ENCODE data around the gene TMIGD1.

The TMIGD1 gene

DNA sequence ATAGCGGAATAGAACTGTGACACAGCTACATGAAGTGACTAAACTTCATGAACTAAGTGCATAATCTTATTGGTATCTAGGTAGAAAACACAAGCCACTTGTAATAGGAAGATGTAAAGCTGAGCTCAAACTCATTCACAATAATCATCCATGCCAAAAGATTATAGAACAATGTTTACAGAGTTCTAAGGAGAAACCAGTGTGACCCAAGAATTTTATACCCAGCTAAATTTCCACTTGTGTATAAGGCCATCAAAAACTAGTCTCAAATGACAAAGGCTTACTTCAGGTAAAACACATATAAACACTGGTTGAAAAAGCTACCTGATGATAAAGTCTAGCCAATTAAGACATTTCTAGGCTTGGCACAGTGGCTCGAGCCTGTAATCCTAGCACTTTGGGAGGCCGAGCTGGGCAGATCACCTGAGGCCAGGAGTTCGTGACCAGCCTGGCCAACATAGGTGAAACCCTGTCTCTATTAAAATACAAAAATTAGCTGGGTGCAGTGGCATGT is 28.0 kb upstream of the TMIGD1 start:
- no peak overlapping the region for H3K27ac ChIP-seq (ENCODE audit: low read length, poor library complexity, severe bottlenecking)
- H2AK5ac ChIP-seq (ENCODE audit: low read length, severe bottlenecking), result no peak overlapping the region
- no peak for DNase-seq
- H3K14ac ChIP-seq (ENCODE audit: low read length in 2 of 2), result no peak overlapping the region
- no peak overlapping the region for H3K4me2 ChIP-seq (ENCODE audit: low read length, poor library complexity, severe bottlenecking)
- no peak overlapping the region for H2BK120ac ChIP-seq (ENCODE audit: low read depth, low read length)
- H3K23ac ChIP-seq (ENCODE audit: low read length in 2 of 2), result no peak overlapping the region
- no peak overlapping the region for H2BK5ac ChIP-seq (ENCODE audit: low read depth, low read length, poor library complexity, severe bottlenecking)
- no peak overlapping the region for H3K4me3 ChIP-seq (ENCODE audit: insufficient read depth in 1 of 2, low read depth in 1 of 2, low read length in 2 of 2)
- no peaks in the 10 kb centered on the region for H3K4me1 ChIP-seq (ENCODE audit: control insufficient read depth, insufficient read depth, low read depth, low read length)
- H3K18ac ChIP-seq (ENCODE audit: low read depth in 1 of 2, low read length in 2 of 2), result no peak overlapping the region
- no peaks in the 10 kb centered on the region for H3K27me3 ChIP-seq (ENCODE audit: control insufficient read depth in 1 of 2, insufficient read depth in 1 of 2, low read length in 2 of 2)
- no peak overlapping the region for H4K91ac ChIP-seq (ENCODE audit: low read length)
- 90% methylated on average over 3 of the region's 4 CpGs for WGBS
- H4K8ac ChIP-seq (ENCODE audit: low read length), result no peak overlapping the region
- no peak overlapping the region for H2BK15ac ChIP-seq (ENCODE audit: low read depth, poor library complexity, severe bottlenecking)
- no peak overlapping the region for H3K9ac ChIP-seq (ENCODE audit: low read length)
- no peaks in the 10 kb centered on the region for H3K36me3 ChIP-seq (ENCODE audit: control insufficient read depth in 1 of 2, insufficient read depth in 2 of 2, low read depth in 1 of 2, low read length in 2 of 2)
- peaks cover 4% of the 10 kb centered on the region for H3K9me3 ChIP-seq (ENCODE audit: control insufficient read depth, low read length)
- H3K79me1 ChIP-seq (replicated peaks; ENCODE audit: low read length, poor library complexity, severe bottlenecking), result no peaks in the 10 kb centered on the region
- no peak overlapping the region for H3K4ac ChIP-seq (ENCODE audit: low read depth in 1 of 2, low read length in 2 of 2)
- H2BK12ac ChIP-seq (ENCODE audit: low read length in 2 of 2), result no peak overlapping the region
- H2AFZ ChIP-seq (ENCODE audit: low read depth, low read length), result no peak overlapping the region

DNA sequence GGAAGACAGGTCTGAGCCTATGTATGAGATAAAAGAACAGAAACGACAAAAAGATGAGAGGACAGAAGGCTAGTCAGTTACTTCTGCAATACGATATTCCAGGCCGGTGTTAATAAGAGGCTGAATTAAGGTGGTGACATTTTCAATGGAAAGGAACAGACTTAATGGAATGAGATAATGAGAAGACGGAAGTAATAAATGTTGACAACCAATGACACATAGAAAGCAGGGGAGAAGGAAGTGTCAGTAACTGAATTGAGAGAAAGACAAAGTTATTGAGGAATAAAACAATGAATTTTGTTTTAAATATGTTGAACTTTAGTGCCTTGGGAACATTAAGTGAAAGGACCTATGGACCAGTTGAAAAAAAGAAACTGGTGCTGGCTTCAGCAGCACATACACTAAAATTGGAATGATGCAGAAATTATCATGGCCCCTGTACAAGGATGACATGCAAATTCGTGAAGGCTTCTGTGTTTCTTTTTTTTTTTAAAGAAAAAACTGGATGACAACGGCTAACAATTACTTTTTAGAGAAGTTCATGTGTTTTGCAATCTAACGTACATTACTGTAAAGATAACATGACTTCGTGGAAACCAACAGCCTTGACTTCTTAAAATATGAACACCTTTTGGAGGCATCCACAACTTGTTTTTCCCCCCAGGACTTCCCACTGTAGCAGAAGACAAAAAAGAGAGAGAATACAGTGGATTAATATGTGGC is 26.4 kb upstream of the TMIGD1 start:
- no peak overlapping the region for H2AFZ ChIP-seq (ENCODE audit: low read depth, low read length)

DNA sequence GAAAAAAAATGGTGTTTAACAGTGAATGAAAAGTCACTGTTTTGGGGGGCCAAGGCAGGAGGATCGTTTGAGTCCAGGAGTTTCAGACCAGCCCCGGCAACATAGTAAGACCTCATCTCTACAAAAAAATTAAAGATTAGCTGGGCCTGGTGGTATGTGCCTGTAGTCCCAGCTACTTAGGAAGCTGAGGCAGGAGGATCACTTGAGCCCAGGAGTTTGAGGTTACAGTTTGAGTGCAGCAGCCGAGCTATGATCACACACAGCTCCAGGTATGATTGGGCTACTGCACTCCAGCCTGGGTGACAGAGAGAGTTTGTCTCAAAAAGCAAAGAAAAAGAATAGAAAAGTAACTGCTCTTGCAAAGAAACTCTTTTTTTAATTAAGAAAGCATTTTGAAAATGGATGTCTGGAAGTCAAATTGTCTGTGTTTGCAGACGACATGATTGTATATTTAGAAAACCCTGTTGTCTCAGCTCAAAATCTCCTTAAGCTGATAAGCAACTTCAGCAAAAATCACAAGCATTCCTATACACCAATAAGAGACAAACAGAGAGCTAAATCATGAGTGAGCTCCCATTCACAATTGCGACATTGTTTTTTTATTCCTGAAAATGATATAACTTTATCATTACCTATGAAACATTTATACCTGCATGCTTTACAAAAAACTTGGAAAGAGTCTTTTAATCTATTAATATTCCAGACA is 24.4 kb upstream of the TMIGD1 start:
- H3K4me3 ChIP-seq (ENCODE audit: insufficient read depth in 1 of 2, low read depth in 1 of 2, low read length in 2 of 2), result no peak overlapping the region
- no peak overlapping the region for H4K91ac ChIP-seq (ENCODE audit: low read length)
- H2AFZ ChIP-seq (ENCODE audit: low read depth, low read length), result no peak overlapping the region
- no peak overlapping the region for H3K23ac ChIP-seq (ENCODE audit: low read length in 2 of 2)
- no peak overlapping the region for H2BK15ac ChIP-seq (ENCODE audit: low read depth, poor library complexity, severe bottlenecking)
- no peaks in the 10 kb centered on the region for H3K4me1 ChIP-seq (ENCODE audit: control insufficient read depth, insufficient read depth, low read depth, low read length)
- no peak overlapping the region for H2BK5ac ChIP-seq (ENCODE audit: low read depth, low read length, poor library complexity, severe bottlenecking)
- H3K4ac ChIP-seq (ENCODE audit: low read depth in 1 of 2, low read length in 2 of 2), result no peak overlapping the region
- no peak overlapping the region for H4K8ac ChIP-seq (ENCODE audit: low read length)
- no peak overlapping the region for H3K27ac ChIP-seq (ENCODE audit: low read length, poor library complexity, severe bottlenecking)
- H3K18ac ChIP-seq (ENCODE audit: low read depth in 1 of 2, low read length in 2 of 2), result no peak overlapping the region
- H3K79me1 ChIP-seq (replicated peaks; ENCODE audit: low read length, poor library complexity, severe bottlenecking), result no peaks in the 10 kb centered on the region
- no peak overlapping the region for H3K4me2 ChIP-seq (ENCODE audit: low read length, poor library complexity, severe bottlenecking)
- no peak overlapping the region for H3K9ac ChIP-seq (ENCODE audit: low read length)
- no peak overlapping the region for H2BK12ac ChIP-seq (ENCODE audit: low read length in 2 of 2)
- H3K9me3 ChIP-seq (ENCODE audit: control insufficient read depth, low read length), result peaks cover 6% of the 10 kb centered on the region
- H3K14ac ChIP-seq (ENCODE audit: low read length in 2 of 2), result no peak overlapping the region
- DNase-seq, result no peak
- no peak overlapping the region for H2AK5ac ChIP-seq (ENCODE audit: low read length, severe bottlenecking)
- WGBS, result 40% methylated on average over 2 of the region's 5 CpGs
- H3K27me3 ChIP-seq (ENCODE audit: control insufficient read depth in 1 of 2, insufficient read depth in 1 of 2, low read length in 2 of 2), result no peaks in the 10 kb centered on the region
- no peak overlapping the region for H2BK120ac ChIP-seq (ENCODE audit: low read depth, low read length)
- no peaks in the 10 kb centered on the region for H3K36me3 ChIP-seq (ENCODE audit: control insufficient read depth in 1 of 2, insufficient read depth in 2 of 2, low read depth in 1 of 2, low read length in 2 of 2)

More for the DNA sequence above, 26.4 kb upstream of the TMIGD1 start:
- H4K91ac ChIP-seq (ENCODE audit: low read length), result no peak overlapping the region
- H3K79me1 ChIP-seq (replicated peaks; ENCODE audit: low read length, poor library complexity, severe bottlenecking), result no peaks in the 10 kb centered on the region
- H2BK12ac ChIP-seq (ENCODE audit: low read length in 2 of 2), result no peak overlapping the region
- no peaks in the 10 kb centered on the region for H3K27me3 ChIP-seq (ENCODE audit: control insufficient read depth in 1 of 2, insufficient read depth in 1 of 2, low read length in 2 of 2)
- H2BK5ac ChIP-seq (ENCODE audit: low read depth, low read length, poor library complexity, severe bottlenecking), result no peak overlapping the region
- no peak overlapping the region for H3K4me2 ChIP-seq (ENCODE audit: low read length, poor library complexity, severe bottlenecking)
- no peaks in the 10 kb centered on the region for H3K4me1 ChIP-seq (ENCODE audit: control insufficient read depth, insufficient read depth, low read depth, low read length)
- H3K36me3 ChIP-seq (ENCODE audit: control insufficient read depth in 1 of 2, insufficient read depth in 2 of 2, low read depth in 1 of 2, low read length in 2 of 2), result no peaks in the 10 kb centered on the region
- H3K4me3 ChIP-seq (ENCODE audit: insufficient read depth in 1 of 2, low read depth in 1 of 2, low read length in 2 of 2), result no peak overlapping the region
- no peak overlapping the region for H2BK15ac ChIP-seq (ENCODE audit: low read depth, poor library complexity, severe bottlenecking)
- no peak overlapping the region for H4K8ac ChIP-seq (ENCODE audit: low read length)
- no peak for DNase-seq
- no peak overlapping the region for H3K14ac ChIP-seq (ENCODE audit: low read length in 2 of 2)
- 72% methylated on average over 6 of the region's 8 CpGs for WGBS
- no peak overlapping the region for H3K23ac ChIP-seq (ENCODE audit: low read length in 2 of 2)
- H3K9me3 ChIP-seq (ENCODE audit: control insufficient read depth, low read length), result peaks cover 4% of the 10 kb centered on the region
- no peak overlapping the region for H3K9ac ChIP-seq (ENCODE audit: low read length)
- H2AK5ac ChIP-seq (ENCODE audit: low read length, severe bottlenecking), result no peak overlapping the region
- no peak overlapping the region for H2BK120ac ChIP-seq (ENCODE audit: low read depth, low read length)
- no peak overlapping the region for H3K18ac ChIP-seq (ENCODE audit: low read depth in 1 of 2, low read length in 2 of 2)
- H3K4ac ChIP-seq (ENCODE audit: low read depth in 1 of 2, low read length in 2 of 2), result no peak overlapping the region
- no peak overlapping the region for H3K27ac ChIP-seq (ENCODE audit: low read length, poor library complexity, severe bottlenecking)

DNA sequence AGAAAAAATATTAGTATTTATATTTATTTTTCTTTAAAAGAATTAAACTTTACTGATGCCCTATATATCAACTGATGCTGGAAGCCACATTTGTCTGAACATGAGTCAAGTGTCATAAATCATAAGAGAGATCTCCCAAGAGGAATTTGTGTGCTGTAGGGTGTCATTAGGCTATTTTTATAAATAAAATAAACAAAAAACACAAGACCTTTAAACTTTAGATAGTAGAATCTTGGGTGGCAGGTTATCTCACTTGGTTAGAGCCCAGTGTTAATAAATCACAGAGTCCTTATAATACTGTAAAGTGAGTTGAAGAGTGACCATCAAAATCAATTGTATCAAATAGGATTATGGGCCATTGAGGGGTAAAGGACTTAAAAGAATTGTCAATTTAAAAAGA is 23.6 kb upstream of the TMIGD1 start:
- no peak for DNase-seq
- Histone ChIP-seq H3K18ac (ENCODE audit: low read depth in 1 of 2, low read length in 2 of 2) (no peak overlapping the region), H3K36me3 (ENCODE audit: control insufficient read depth in 1 of 2, insufficient read depth in 2 of 2, low read depth in 1 of 2, low read length in 2 of 2) (no peaks in the 10 kb centered on the region), H4K91ac (ENCODE audit: low read length) (no peak overlapping the region), H3K23ac (ENCODE audit: low read length in 2 of 2) (no peak overlapping the region), H3K4me2 (ENCODE audit: low read length, poor library complexity, severe bottlenecking) (no peak overlapping the region), H2BK5ac (ENCODE audit: low read depth, low read length, poor library complexity, severe bottlenecking) (no peak overlapping the region), H2BK12ac (ENCODE audit: low read length in 2 of 2) (no peak overlapping the region), H3K4me3 (ENCODE audit: insufficient read depth in 1 of 2, low read depth in 1 of 2, low read length in 2 of 2) (no peak overlapping the region), H3K14ac (ENCODE audit: low read length in 2 of 2) (no peak overlapping the region), H3K79me1 (replicated peaks; ENCODE audit: low read length, poor library complexity, severe bottlenecking) (no peaks in the 10 kb centered on the region), H2BK120ac (ENCODE audit: low read depth, low read length) (no peak overlapping the region), H3K9ac (ENCODE audit: low read length) (no peak overlapping the region), H3K4me1 (ENCODE audit: control insufficient read depth, insufficient read depth, low read depth, low read length) (no peaks in the 10 kb centered on the region), H2AFZ (ENCODE audit: low read depth, low read length) (no peak overlapping the region), H2AK5ac (ENCODE audit: low read length, severe bottlenecking) (no peak overlapping the region), H4K8ac (ENCODE audit: low read length) (no peak overlapping the region), H3K4ac (ENCODE audit: low read depth in 1 of 2, low read length in 2 of 2) (no peak overlapping the region), H3K9me3 (ENCODE audit: control insufficient read depth, low read length) (peaks cover 6% of the 10 kb centered on the region), H3K27me3 (ENCODE audit: control insufficient read depth in 1 of 2, insufficient read depth in 1 of 2, low read length in 2 of 2) (no peaks in the 10 kb centered on the region), H2BK15ac (ENCODE audit: low read depth, poor library complexity, severe bottlenecking) (no peak overlapping the region), H3K27ac (ENCODE audit: low read length, poor library complexity, severe bottlenecking) (no peak overlapping the region)

All from mesenchymal stem cell (in vitro differentiated cells and primary cell).